Measurements from ENCODE around the gene CEP112. TPM values are rescaled to one million over a fixed set of nuclear protein-coding genes. Genes with fewer than 3 reads are reported as not detected.

The CEP112 gene
- total and polyA plus RNA-seq, 9 of the 15 experiments (the other 6 are each of a cell fraction or from before 2014, with no cell fraction given) = 0.84 TPM; not detected in 8

DNA sequence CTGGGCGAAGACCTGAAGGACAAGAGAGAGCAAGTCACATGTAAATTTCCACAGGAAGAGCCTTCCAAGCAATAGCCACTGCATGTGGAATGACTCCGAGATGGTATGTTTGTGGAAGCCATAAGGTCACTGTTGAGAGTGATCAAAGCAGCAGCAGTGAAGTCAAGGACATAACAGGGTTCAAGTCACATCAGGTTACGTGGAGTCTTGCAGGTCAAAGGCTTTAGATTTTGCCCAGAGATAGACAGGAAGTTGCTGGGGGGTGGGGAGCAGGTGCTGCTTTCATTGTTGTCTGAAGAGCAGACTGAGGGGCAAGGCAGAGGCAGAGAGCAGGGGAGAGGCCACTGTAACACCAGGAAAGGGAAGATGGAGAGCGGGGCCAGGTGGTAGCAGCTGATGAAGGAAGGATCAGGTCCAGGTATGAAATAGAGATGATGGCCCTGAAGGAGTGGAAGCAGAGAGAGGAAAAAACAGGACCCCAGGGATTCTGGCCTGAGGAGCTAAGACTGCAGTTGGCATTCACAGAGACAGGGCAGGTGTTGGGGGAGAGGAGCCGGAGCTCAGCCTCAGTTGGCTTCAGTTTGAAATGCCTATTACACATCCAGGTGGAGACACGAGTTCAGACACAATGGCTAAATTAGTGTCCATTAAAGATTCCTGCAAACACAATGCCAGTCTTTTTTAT, 501.2 kb downstream of the CEP112 start:
- Histone ChIP-seq H4K20me1 (replicated peaks; ENCODE audit: control insufficient read depth, insufficient read depth, low read length) (no peaks in the 10 kb centered on the region), H3K27me3 (ENCODE audit: control insufficient read depth in 2 of 2, insufficient read depth in 2 of 2, low read length in 2 of 2) (peaks cover 5 to 11% of the 10 kb centered on the region in 2 experiments; a peak in 3 of 5 replicates), H3K79me2 (ENCODE audit: control insufficient read depth, insufficient read depth, low read length) (no peaks in the 10 kb centered on the region), H3K4me3 (no peak overlapping the region), H3K4me2 (ENCODE audit: insufficient read depth, low read length) (no peak overlapping the region), H3K9ac (ENCODE audit: insufficient read depth in 1 of 2, low read depth in 2 of 2, low read length in 2 of 2) (no peak overlapping the region), H3K9me1 (ENCODE audit: control insufficient read depth, insufficient read depth, low read length) (no peaks in the 10 kb centered on the region), H3K9me3 (replicated peaks; ENCODE audit: control insufficient read depth, insufficient read depth, low read depth, low read length) (no peaks in the 10 kb centered on the region), H3K36me3 (ENCODE audit: control insufficient read depth, insufficient read depth, low read length) (no peaks in the 10 kb centered on the region), H2AFZ (ENCODE audit: low read depth, low read length) (no peak overlapping the region), H3K27ac (ENCODE audit: extremely low read depth, low read depth, low read length) (no peak overlapping the region), H3K4me1 (replicated peaks in 1 of 2; ENCODE audit: control insufficient read depth in 2 of 2, insufficient read depth in 2 of 2, low read length in 2 of 2) (no peaks in the 10 kb centered on the region)
- 0% methylated on average over 6 of the region's 6 CpGs for WGBS (ENCODE audit: insufficient coverage, low coverage, missing lambda C conversion rate)
- in situ Hi-C loops (cut with MboI) (no loop called here), intact Hi-C loops (cut with micrococcal nuclease) (no loop called here)
- no TSS peak for BruUV-seq (replicated peaks)
- CTCF ChIA-PET (ENCODE audit: low intra/inter-chr PET ratio) = no interaction called here
- TF ChIP-seq PRPF4 (IDR thresholded peaks at IDR 0.05; ENCODE audit: insufficient read depth, low read depth, low read length, poor library complexity, severe bottlenecking) (no peak), RBFOX2 (IDR thresholded peaks at IDR 0.05; ENCODE audit: low read depth, low read length) (no peak), ZNF282 (CRISPR knock-in tag; IDR thresholded peaks at IDR 0.05) (no peak), HDAC3 (IDR thresholded peaks at IDR 0.05; ENCODE audit: borderline replicate concordance, partially characterized antibody) (no peak), HES1 (IDR thresholded peaks at IDR 0.05; ENCODE audit: low read depth) (no peak), HMG20A (CRISPR knock-in tag; conservative IDR thresholded peaks at IDR 0.05) (no peak), SMARCE1 (IDR thresholded peaks at IDR 0.05) (no peak), SFPQ (IDR thresholded peaks at IDR 0.05; ENCODE audit: low read depth, low read length) (no peak)
- POLR2A ChIA-PET = interaction anchor here (0.6 to 0.8 kb wide), 2 partner anchors 7 to 12 kb away, joined by 3 read pairs; no protein-coding TSS in a partner anchor
- FAIRE-seq = no peak
- no peak for DNase-seq (ENCODE audit: extremely low read depth in 1 of 4, low spot score in 3 of 4)
- ATAC-seq = no peak
